Endodermal cell (in vitro differentiated cells): ENCODE measurements around the gene SULT4A1. TPM values are rescaled to one million over a fixed set of nuclear protein-coding genes. Genes with fewer than 3 reads are reported as not detected.
A peak's percentile ranks its signal among the peaks of the same experiment; 100 is the strongest.

Experiments
- DNase-seq: peaks from one replicate; pipeline ENCODE4 v3.0.0-alpha.2; 2017
- H3K27ac ChIP-seq: 2 replicates; pipeline ENCODE4 v1.5.1; 2013; ENCODE audit warnings: mild to moderate bottlenecking, low read depth, low read length, moderate library complexity
- H3K27me3 ChIP-seq: 2 replicates; pipeline ENCODE4 v1.6.1; 2013; ENCODE audit warnings: mild to moderate bottlenecking, low read length, moderate library complexity; ENCODE audit not compliant: insufficient read depth, control insufficient read depth, poor library complexity, severe bottlenecking
- H3K36me3 ChIP-seq: 2 replicates; pipeline ENCODE4 v1.7.0; 2013; ENCODE audit warnings: mild to moderate bottlenecking, low read length, moderate library complexity; ENCODE audit not compliant: control insufficient read depth, insufficient read depth
- H3K4me1 ChIP-seq: one replicate; pipeline ENCODE4 v1.7.0; 2013; ENCODE audit warnings: low read length; ENCODE audit not compliant: control insufficient read depth, insufficient read depth
- H3K4me3 ChIP-seq: 2 replicates; pipeline ENCODE4 v1.5.1; 2013; ENCODE audit warnings: mild to moderate bottlenecking, low read length, moderate library complexity
- H3K9ac ChIP-seq: 2 replicates; pipeline ENCODE4 v1.6.1; 2013; ENCODE audit warnings: mild to moderate bottlenecking, low read length, moderate library complexity; ENCODE audit not compliant: poor library complexity, severe bottlenecking; ENCODE audit errors: extremely low read depth
- H3K9me3 ChIP-seq: 2 replicates; pipeline ENCODE4 v1.6.1; 2013; ENCODE audit warnings: mild to moderate bottlenecking, low read length, moderate library complexity; ENCODE audit not compliant: control insufficient read depth
- H3K27ac Mint-ChIP-seq: 2 replicates; pipeline ENCODE4 v1.8.0; 2020; ENCODE audit warnings: mixed read lengths
- H3K27me3 Mint-ChIP-seq: 2 replicates; pipeline ENCODE4 v1.8.0; 2021; ENCODE audit warnings: mild to moderate bottlenecking, mixed read lengths; ENCODE audit not compliant: insufficient read depth
- H3K36me3 Mint-ChIP-seq: 2 replicates; pipeline ENCODE4 v1.8.0; 2020; ENCODE audit warnings: low read depth, mixed read lengths
- H3K4me1 Mint-ChIP-seq: 2 replicates; pipeline ENCODE4 v1.8.0; 2020; ENCODE audit warnings: mixed read lengths
- H3K4me3 Mint-ChIP-seq: 2 replicates; pipeline ENCODE4 v1.8.0; 2020; ENCODE audit warnings: mild to moderate bottlenecking, moderate library complexity, mixed read lengths
- H3K9me3 Mint-ChIP-seq: 2 replicates; pipeline ENCODE4 v1.8.0; 2020; ENCODE audit warnings: mild to moderate bottlenecking, mixed read lengths
- WGBS, 2 experiments: methylation state at CpG; one replicate each; pipeline versions ENCODE4 v1.1.5 to v1.1.7; 2013; ENCODE audit warnings: missing lambda C conversion rate in 2 of 2, mixed read lengths in 1 of 2; ENCODE audit not compliant: insufficient coverage in 1 of 2, insufficient read length in 1 of 2; 5-methylcytosine and 5-hydroxymethylcytosine counted together
- total RNA-seq, 2 donors: library from RNA; stranded (reverse); fragmentation: NEBNext Ultra II Directional in 1 of 2; extraction: Animal tissue kit (Norgen Biotek cat#: 25700) in 1 of 2; gene quantifications; 2 replicates in 1 of 2; 3 replicates in 1 of 2; pipeline ENCODE4 v1.2.1, GENCODE V29; 2021
- TF ChIP-seq, protein P1 (sequence below): fragments of 200-600 bp; sonication (generic); conservative IDR thresholded peaks from 2 replicates; pipeline ENCODE4 v1.5.0; 2021; ENCODE audit warnings: antibody characterized with exemption, mild to moderate bottlenecking

The SULT4A1 gene
- total RNA-seq, 2 donors from 2014 or later = 11.4 to 12.7 TPM

GRCh38 chr22:43826142-43827002, 35.9 kb downstream of the SULT4A1 start:
- peaks cover 15% of the 10 kb centered on the region for H3K4me1 Mint-ChIP-seq
- peak; percentile 45 for DNase-seq
- Histone ChIP-seq H3K4me3 (no peak overlapping the region), H3K9me3 (no peaks in the 10 kb centered on the region), H3K27ac (no peak overlapping the region), H3K36me3 (peaks cover 15% of the 10 kb centered on the region), H3K4me1 (peaks cover 14% of the 10 kb centered on the region), H3K9ac (no peak overlapping the region), H3K27me3 (no peaks in the 10 kb centered on the region)
- H3K27ac Mint-ChIP-seq = peak overlapping the region; percentile 48
- WGBS, 2 experiments = 84% methylated on average over 9 to 16 of the region's 16 CpGs
- H3K36me3 Mint-ChIP-seq = peaks cover 22% of the 10 kb centered on the region
- H3K9me3 Mint-ChIP-seq = no peaks in the 10 kb centered on the region
- TF ChIP-seq, protein P1, sequence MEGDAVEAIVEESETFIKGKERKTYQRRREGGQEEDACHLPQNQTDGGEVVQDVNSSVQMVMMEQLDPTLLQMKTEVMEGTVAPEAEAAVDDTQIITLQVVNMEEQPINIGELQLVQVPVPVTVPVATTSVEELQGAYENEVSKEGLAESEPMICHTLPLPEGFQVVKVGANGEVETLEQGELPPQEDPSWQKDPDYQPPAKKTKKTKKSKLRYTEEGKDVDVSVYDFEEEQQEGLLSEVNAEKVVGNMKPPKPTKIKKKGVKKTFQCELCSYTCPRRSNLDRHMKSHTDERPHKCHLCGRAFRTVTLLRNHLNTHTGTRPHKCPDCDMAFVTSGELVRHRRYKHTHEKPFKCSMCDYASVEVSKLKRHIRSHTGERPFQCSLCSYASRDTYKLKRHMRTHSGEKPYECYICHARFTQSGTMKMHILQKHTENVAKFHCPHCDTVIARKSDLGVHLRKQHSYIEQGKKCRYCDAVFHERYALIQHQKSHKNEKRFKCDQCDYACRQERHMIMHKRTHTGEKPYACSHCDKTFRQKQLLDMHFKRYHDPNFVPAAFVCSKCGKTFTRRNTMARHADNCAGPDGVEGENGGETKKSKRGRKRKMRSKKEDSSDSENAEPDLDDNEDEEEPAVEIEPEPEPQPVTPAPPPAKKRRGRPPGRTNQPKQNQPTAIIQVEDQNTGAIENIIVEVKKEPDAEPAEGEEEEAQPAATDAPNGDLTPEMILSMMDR = peak; percentile 15
- H3K27me3 Mint-ChIP-seq = no peaks in the 10 kb centered on the region
- no peak overlapping the region for H3K4me3 Mint-ChIP-seq

GRCh38 chr22:43825651-43826050, 36.7 kb downstream of the SULT4A1 start:
- Histone ChIP-seq H3K9ac (no peak overlapping the region), H3K4me1 (peaks cover 14% of the 10 kb centered on the region), H3K36me3 (peaks cover 15% of the 10 kb centered on the region), H3K4me3 (no peak overlapping the region), H3K27ac (no peak overlapping the region), H3K27me3 (no peaks in the 10 kb centered on the region), H3K9me3 (no peaks in the 10 kb centered on the region)
- peaks cover 21% of the 10 kb centered on the region for H3K36me3 Mint-ChIP-seq
- H3K27ac Mint-ChIP-seq = no peak overlapping the region
- no peak overlapping the region for H3K4me3 Mint-ChIP-seq
- no peaks in the 10 kb centered on the region for H3K9me3 Mint-ChIP-seq
- H3K27me3 Mint-ChIP-seq = no peaks in the 10 kb centered on the region
- no peak for DNase-seq
- TF ChIP-seq, protein P1 = no peak
- peaks cover 20% of the 10 kb centered on the region for H3K4me1 Mint-ChIP-seq
- 94 to 98% methylated on average over 9 to 11 of the region's 11 CpGs for WGBS, 2 experiments

- H3K4me1 ChIP-seq = peaks cover 14% of the 10 kb centered on the region
- H3K4me3 ChIP-seq = no peak overlapping the region
- Mint-ChIP-seq H3K9me3 (no peaks in the 10 kb centered on the region), H3K27ac (peak overlapping the region; percentile 15), H3K27me3 (no peaks in the 10 kb centered on the region), H3K4me1 (peaks cover 20% of the 10 kb centered on the region), H3K36me3 (peaks cover 21% of the 10 kb centered on the region), H3K4me3 (no peak overlapping the region)
- DNase-seq = peak; percentile 54
- no peaks in the 10 kb centered on the region for H3K9me3 ChIP-seq
- TF ChIP-seq, protein P1 = no peak
- no peaks in the 10 kb centered on the region for H3K27me3 ChIP-seq
- no peak overlapping the region for H3K27ac ChIP-seq
- H3K36me3 ChIP-seq = peaks cover 15% of the 10 kb centered on the region
- H3K9ac ChIP-seq = no peak overlapping the region
- 91 to 93% methylated on average over 17 to 26 of the region's 26 CpGs for WGBS, 2 experiments
Measured at GRCh38 chr22:43824724-43825420, 37.4 kb downstream of the SULT4A1 start.
